CD14-positive monocyte (primary cell): ENCODE measurements around the gene NUP214. TPM values are rescaled to one million over a fixed set of nuclear protein-coding genes. Genes with fewer than 3 reads are reported as not detected.

Source experiments
- DNase-seq, 3 donors: peaks; one replicate each; pipeline ENCODE4 v3.0.0-alpha.2; 2011 to 2022
- H2AFZ ChIP-seq: 2 replicates; pipeline ENCODE4 v1.6.0; 2012; ENCODE audit warnings: mild to moderate bottlenecking, low read depth, low read length, inconsistent platforms; ENCODE audit not compliant: insufficient read depth, poor library complexity, severe bottlenecking
- H3K27ac ChIP-seq, 2 donors: 1 replicate in 1 of 2; 2 replicates in 1 of 2; pipeline ENCODE4 v1.5.1; 2012 to 2013; ENCODE audit warnings: low read length in 2 of 2, control low read depth in 1 of 2, inconsistent platforms in 1 of 2, low read depth in 1 of 2, mild to moderate bottlenecking in 1 of 2
- H3K27me3 ChIP-seq, 2 donors: one replicate each; pipeline versions ENCODE4 v1.6.0 to v1.6.1; 2011 to 2013; ENCODE audit warnings: low read length in 2 of 2; ENCODE audit not compliant: control insufficient read depth in 2 of 2, insufficient read depth in 2 of 2
- H3K36me3 ChIP-seq, 2 donors: replicated peaks in 1 of 2; 1 replicate in 1 of 2; 2 replicates in 1 of 2; pipeline versions ENCODE4 v1.5.1 to v1.6.1; 2012 to 2013; ENCODE audit warnings: low read length in 2 of 2, control low read depth in 1 of 2, inconsistent platforms in 1 of 2, mild to moderate bottlenecking in 1 of 2; ENCODE audit not compliant: insufficient read depth in 2 of 2, control insufficient read depth in 1 of 2
- H3K4me1 ChIP-seq, 2 donors: 1 replicate in 1 of 2; 2 replicates in 1 of 2; pipeline versions ENCODE4 v1.5.1 to v1.6.1; 2012 to 2013; ENCODE audit warnings: low read length in 2 of 2, control low read depth in 1 of 2, inconsistent platforms in 1 of 2, mild to moderate bottlenecking in 1 of 2, moderate library complexity in 1 of 2; ENCODE audit not compliant: insufficient read depth in 2 of 2, control insufficient read depth in 1 of 2
- H3K4me2 ChIP-seq: replicated peaks from 2 replicates; pipeline ENCODE3; 2012; ENCODE audit warnings: low read length, moderate library complexity, mild to moderate bottlenecking; ENCODE audit not compliant: poor library complexity, severe bottlenecking; ENCODE audit errors: extremely low read depth
- H3K4me3 ChIP-seq, 3 experiments: fragments of 200-600 bp in 1 of 3; sonication (generic) in 1 of 3; replicated peaks in 1 of 3; 1 replicate in 2 of 3; 2 replicates in 1 of 3; pipeline ENCODE4 v1.5.1; 2011 to 2013; ENCODE audit warnings: low read length in 3 of 3, mild to moderate bottlenecking in 3 of 3, control low read depth in 2 of 3, low read depth in 2 of 3, inconsistent platforms in 1 of 3, moderate library complexity in 1 of 3
- H3K79me2 ChIP-seq: 2 replicates; pipeline ENCODE4 v1.6.0; 2012; ENCODE audit warnings: mild to moderate bottlenecking, control low read depth, inconsistent platforms, low read length, moderate library complexity; ENCODE audit not compliant: insufficient read depth
- H3K9ac ChIP-seq: 2 replicates; pipeline ENCODE4 v1.6.0; 2017; ENCODE audit warnings: low read length, mild to moderate bottlenecking; ENCODE audit not compliant: insufficient read depth, poor library complexity, severe bottlenecking
- H3K9me3 ChIP-seq, 2 donors: replicated peaks in 1 of 2; 1 replicate in 1 of 2; 2 replicates in 1 of 2; pipeline versions ENCODE4 v1.5.1 to v1.6.1; 2012 to 2013; ENCODE audit warnings: low read length in 2 of 2, control low read depth in 1 of 2; ENCODE audit not compliant: control insufficient read depth in 1 of 2, insufficient read depth in 1 of 2
- H4K20me1 ChIP-seq: 2 replicates; pipeline ENCODE4 v1.6.0; 2012; ENCODE audit warnings: mild to moderate bottlenecking, low read length, control low read depth, moderate library complexity; ENCODE audit not compliant: insufficient read depth
- H3K27ac Mint-ChIP-seq, 7 donors: one replicate each; pipeline ENCODE4 v1.8.0; 2020; ENCODE audit warnings: mild to moderate bottlenecking in 7 of 7, mixed read lengths in 7 of 7, moderate library complexity in 6 of 7, inconsistent platforms in 2 of 7
- H3K27me3 Mint-ChIP-seq, 3 donors: one replicate each; pipeline ENCODE4 v1.8.0; 2021 to 2022; ENCODE audit warnings: low read depth in 3 of 3, mild to moderate bottlenecking in 3 of 3, mixed read lengths in 3 of 3, moderate library complexity in 3 of 3, inconsistent platforms in 1 of 3
- H3K36me3 Mint-ChIP-seq, 2 donors: one replicate each; pipeline ENCODE4 v1.8.0; 2020; ENCODE audit warnings: mixed read lengths in 2 of 2, inconsistent platforms in 1 of 2, mild to moderate bottlenecking in 1 of 2
- H3K4me1 Mint-ChIP-seq: one replicate; pipeline ENCODE4 v1.8.0; 2020; ENCODE audit warnings: mild to moderate bottlenecking, mixed read lengths
- H3K4me3 Mint-ChIP-seq, 2 donors: one replicate each; pipeline ENCODE4 v1.8.0; 2020; ENCODE audit warnings: mild to moderate bottlenecking in 2 of 2, mixed read lengths in 2 of 2, moderate library complexity in 1 of 2
- H3K9me3 Mint-ChIP-seq, 7 donors: one replicate each; pipeline ENCODE4 v1.8.0; 2020 to 2022; ENCODE audit warnings: mixed read lengths in 7 of 7, mild to moderate bottlenecking in 6 of 7, moderate library complexity in 6 of 7, inconsistent platforms in 2 of 7
- WGBS: methylation state at CpG from one replicate; pipeline ENCODE4 v1.1.5; 2013; ENCODE audit warnings: missing lambda C conversion rate; ENCODE audit not compliant: insufficient coverage; 5-methylcytosine and 5-hydroxymethylcytosine counted together
- intact Hi-C, 2 donors: fragments of 100-400 bp; cut with micrococcal nuclease; formaldehyde crosslinking; loops; one replicate each; pipeline versions ENCODE4 v1.15.0 to v1.15.1; 2023
- polyA plus RNA-seq, 3 donors: library from polyadenylated mRNA; depleted of rRNA in 1 of 3; unstranded in 2 of 3; stranded (reverse) in 1 of 3; fragments of 300-500 nt in 2 of 3; fragments of >200 nt in 1 of 3; fragmentation: Illumina TruSeq in 2 of 3; gene quantifications; 1 replicate in 2 of 3; 2 replicates in 1 of 3; pipeline ENCODE4 v1.2.3, GENCODE V29; 2012 to 2021
- TF ChIP-seq, protein P1 (sequence below): fragments of 200-600 bp; IDR thresholded peaks from one replicate; pipeline ENCODE4 v1.8.0; 2022; ENCODE audit warnings: antibody characterized with exemption, mild to moderate bottlenecking

NUP214 gene
- polyA plus RNA-seq, 3 donors: 94.9 to 329 (median 214) TPM

DNA sequence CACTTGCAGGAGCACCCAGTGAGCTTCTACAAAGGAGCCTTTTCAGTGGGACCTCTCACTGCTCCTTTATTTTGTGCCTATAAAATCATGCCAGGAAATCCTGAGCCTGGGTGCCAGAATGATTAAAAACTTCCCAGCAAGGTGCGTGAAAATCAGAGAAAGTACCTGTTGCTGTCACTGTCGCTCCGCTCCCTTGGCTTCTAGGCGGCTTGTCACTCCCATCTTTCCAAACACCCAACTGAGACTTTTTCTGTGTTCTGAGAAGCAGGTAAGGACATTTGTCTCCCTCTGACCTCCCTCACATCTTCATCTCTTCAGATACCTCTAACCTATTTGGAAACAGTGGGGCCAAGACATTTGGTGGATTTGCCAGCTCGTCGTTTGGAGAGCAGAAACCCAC lies 97.1 kb downstream of the NUP214 start:
- WGBS: 80% methylated on average over 1 of the region's 6 CpGs
- Histone ChIP-seq H2AFZ (no peak overlapping the region), H3K4me3 (no peak overlapping the region), H3K27ac (no peak overlapping the region), H3K79me2 (peaks cover 14% of the 10 kb centered on the region), H3K4me2 (no peak overlapping the region), H3K27me3 (no peaks in the 10 kb centered on the region), H3K9me3 (no peaks in the 10 kb centered on the region), H4K20me1 (no peaks in the 10 kb centered on the region), H3K4me1 (peaks cover 20 to 21% of the 10 kb centered on the region in 2 donors), H3K9ac (no peak overlapping the region), H3K36me3 (peaks cover 15 to 45% of the 10 kb centered on the region in 2 donors)
- TF ChIP-seq, protein P1, sequence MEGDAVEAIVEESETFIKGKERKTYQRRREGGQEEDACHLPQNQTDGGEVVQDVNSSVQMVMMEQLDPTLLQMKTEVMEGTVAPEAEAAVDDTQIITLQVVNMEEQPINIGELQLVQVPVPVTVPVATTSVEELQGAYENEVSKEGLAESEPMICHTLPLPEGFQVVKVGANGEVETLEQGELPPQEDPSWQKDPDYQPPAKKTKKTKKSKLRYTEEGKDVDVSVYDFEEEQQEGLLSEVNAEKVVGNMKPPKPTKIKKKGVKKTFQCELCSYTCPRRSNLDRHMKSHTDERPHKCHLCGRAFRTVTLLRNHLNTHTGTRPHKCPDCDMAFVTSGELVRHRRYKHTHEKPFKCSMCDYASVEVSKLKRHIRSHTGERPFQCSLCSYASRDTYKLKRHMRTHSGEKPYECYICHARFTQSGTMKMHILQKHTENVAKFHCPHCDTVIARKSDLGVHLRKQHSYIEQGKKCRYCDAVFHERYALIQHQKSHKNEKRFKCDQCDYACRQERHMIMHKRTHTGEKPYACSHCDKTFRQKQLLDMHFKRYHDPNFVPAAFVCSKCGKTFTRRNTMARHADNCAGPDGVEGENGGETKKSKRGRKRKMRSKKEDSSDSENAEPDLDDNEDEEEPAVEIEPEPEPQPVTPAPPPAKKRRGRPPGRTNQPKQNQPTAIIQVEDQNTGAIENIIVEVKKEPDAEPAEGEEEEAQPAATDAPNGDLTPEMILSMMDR: no peak
- DNase-seq: no peak
- no peaks in the 10 kb centered on the region for H3K27me3 Mint-ChIP-seq
- peaks cover 0 to 2% (median 0%) of the 10 kb centered on the region in 7 donors for H3K9me3 Mint-ChIP-seq
- intact Hi-C loops: no loop called here
- peak overlapping the region in 1 of 7 donors; percentile 47 for H3K27ac Mint-ChIP-seq
- H3K4me1 Mint-ChIP-seq: peaks cover 32% of the 10 kb centered on the region
- H3K36me3 Mint-ChIP-seq: peaks cover 33 to 51% of the 10 kb centered on the region in 2 donors
- no peak overlapping the region for H3K4me3 Mint-ChIP-seq

DNA sequence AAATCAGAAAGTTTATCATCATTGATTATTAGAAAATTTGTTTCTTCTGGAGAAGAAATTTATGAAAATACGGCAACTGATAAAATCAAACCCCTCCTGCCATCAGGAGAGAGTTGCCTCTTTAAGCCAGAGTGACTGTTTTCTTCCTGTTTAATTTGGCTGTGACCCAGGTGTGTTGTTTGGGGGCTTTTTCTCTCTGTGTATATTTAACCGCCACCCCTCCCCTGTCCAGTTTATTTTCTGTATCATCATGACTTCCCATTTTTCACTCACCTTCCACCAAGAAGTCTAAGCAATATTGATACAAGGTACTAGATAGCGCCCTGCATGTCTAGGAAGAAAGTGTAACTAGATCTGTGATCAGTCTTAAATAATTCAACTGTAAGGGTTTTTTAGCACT lies 100.8 kb downstream of the NUP214 start:
- Mint-ChIP-seq H3K27me3 (no peaks in the 10 kb centered on the region), H3K27ac (peak overlapping the region in 5 of 7 donors; percentile 20 to 74 (median 52)), H3K4me1 (peaks cover 59% of the 10 kb centered on the region), H3K36me3 (peaks cover 27 to 52% of the 10 kb centered on the region in 2 donors), H3K4me3 (no peak overlapping the region), H3K9me3 (peaks cover 0 to 2% (median 0%) of the 10 kb centered on the region in 7 donors)
- peaks cover 20% of the 10 kb centered on the region for H4K20me1 ChIP-seq
- no peaks in the 10 kb centered on the region for H3K27me3 ChIP-seq
- no peak for DNase-seq
- H3K27ac ChIP-seq: peak overlapping the region in 1 of 2 donors; percentile 93
- no peak overlapping the region for H3K4me3 ChIP-seq
- no peak overlapping the region for H3K9ac ChIP-seq
- no peak overlapping the region for H3K4me2 ChIP-seq
- H3K4me1 ChIP-seq: peaks cover 46 to 51% of the 10 kb centered on the region in 2 donors
- peaks cover 10 to 25% of the 10 kb centered on the region in 2 donors for H3K36me3 ChIP-seq
- WGBS: no CpG with 5 or more reads among the region's 3 CpGs
- intact Hi-C loops: no loop called here
- no peaks in the 10 kb centered on the region for H3K9me3 ChIP-seq
- H3K79me2 ChIP-seq: peaks cover 50% of the 10 kb centered on the region
- no peak overlapping the region for H2AFZ ChIP-seq
- TF ChIP-seq, protein P1: no peak
